ENCODE data around the gene SH3PXD2B.
"Not testable (repeated sequence)": the region's sequence is repeated elsewhere in the genome, so short reads cannot be mapped to it uniquely, and the experiment has no call there.

Gene SH3PXD2B

GRCh38 chr5:172485511-172486202 is 31.3 kb upstream of the SH3PXD2B start:
- no peak for DNase-seq (ENCODE audit: low read depth)

- no peak for DNase-seq (ENCODE audit: low read depth)
Measured at GRCh38 chr5:172484664-172485063, 30.3 kb upstream of the SH3PXD2B start.

- no peak for DNase-seq (ENCODE audit: low read depth)
Measured at GRCh38 chr5:172482156-172483020, 28.1 kb upstream of the SH3PXD2B start.

- no peak for DNase-seq (ENCODE audit: low read depth)
Measured at GRCh38 chr5:172481011-172481800, 26.9 kb upstream of the SH3PXD2B start.

GRCh38 chr5:172479784-172480115 is 25.4 kb upstream of the SH3PXD2B start:
- no peak for DNase-seq (ENCODE audit: low read depth)

- no peak for DNase-seq (ENCODE audit: low read depth)
Measured at GRCh38 chr5:172479034-172479783, 24.9 kb upstream of the SH3PXD2B start.

- DNase-seq (ENCODE audit: low read depth), result not testable (repeated sequence)
Measured at GRCh38 chr5:172478695-172479033, 24.3 kb upstream of the SH3PXD2B start.

GRCh38 chr5:172478256-172478655 is 23.9 kb upstream of the SH3PXD2B start:
- DNase-seq (ENCODE audit: low read depth), result no peak

- no peak for DNase-seq (ENCODE audit: low read depth)
Measured at GRCh38 chr5:172477466-172477865, 23.1 kb upstream of the SH3PXD2B start.

- no peak for DNase-seq (ENCODE audit: low read depth)
Measured at GRCh38 chr5:172474293-172474692, 20.0 kb upstream of the SH3PXD2B start.

GRCh38 chr5:172473427-172473826 is 19.1 kb upstream of the SH3PXD2B start:
- no peak for DNase-seq (ENCODE audit: low read depth)

GRCh38 chr5:172469697-172470096 is 15.4 kb upstream of the SH3PXD2B start:
- no peak for DNase-seq (ENCODE audit: low read depth)

GRCh38 chr5:172466062-172466461 is 11.7 kb upstream of the SH3PXD2B start:
- DNase-seq (ENCODE audit: low read depth), result no peak

- DNase-seq (ENCODE audit: low read depth), result no peak
Measured at GRCh38 chr5:172463031-172463430, 8.7 kb upstream of the SH3PXD2B start.

- DNase-seq (ENCODE audit: low read depth), result no peak
Measured at GRCh38 chr5:172459783-172460165, 5.4 kb upstream of the SH3PXD2B start.

GRCh38 chr5:172458976-172459782 is 4.9 kb upstream of the SH3PXD2B start:
- DNase-seq (ENCODE audit: low read depth), result no peak

GRCh38 chr5:172456076-172456722 is 1.9 kb upstream of the SH3PXD2B start:
- DNase-seq (ENCODE audit: low read depth), result no peak

- DNase-seq (ENCODE audit: low read depth), result no peak
Measured at GRCh38 chr5:172455511-172456061, 1.3 kb upstream of the SH3PXD2B start.

GRCh38 chr5:172455087-172455381 is 709 bp upstream of the SH3PXD2B start:
- DNase-seq (ENCODE audit: low read depth), result no peak

GRCh38 chr5:172453986-172454357 is 353 bp downstream of the SH3PXD2B start:
- DNase-seq (ENCODE audit: low read depth), result no peak
